IMR-90 (cell line): ENCODE results near the gene MRTO4. TPM values are rescaled to one million over a fixed set of nuclear protein-coding genes. Genes with fewer than 3 reads are reported as not detected.

Experiments
- ATAC-seq: fragments of 200-7000 bp; cut with Tn5 transposase; 2 replicates; pipeline ENCODE4 v1.9.1; 2020; ENCODE audit warnings: low read depth, mild to moderate bottlenecking, moderate library complexity
- BruUV-seq: library from RNA; stranded (reverse); fragments of 400-500 nt; replicated peaks from 2 replicates; lab custom pipeline; 2021; lab: Mats Ljungman, UMichigan
- CTCF ChIA-PET: fragments of 300-600 bp; formaldehyde crosslinking; extraction: SDS; loops from one replicate; lab custom pipeline; 2021; ENCODE audit warnings: antibody characterized with exemption; lab: Yijun Ruan, JAX
- POLR2A ChIA-PET: fragments of 300-600 bp; sonication (Branson Sonifier 250); formaldehyde crosslinking; loops from one replicate; lab custom pipeline; 2022; ENCODE audit warnings: antibody characterized with exemption; ENCODE audit not compliant: unreplicated experiment; lab: Charles Lee
- DNase-seq: peaks from one replicate; pipeline ENCODE4 v3.0.0; 2013
- H2AFZ ChIP-seq: replicated peaks from 2 replicates; pipeline ENCODE3; 2013; ENCODE audit warnings: low read length, mild to moderate bottlenecking; ENCODE audit not compliant: poor library complexity
- H2AK5ac ChIP-seq: 2 replicates; pipeline ENCODE4 v1.6.1; 2013; ENCODE audit warnings: low read depth, low read length, inconsistent platforms
- H2AK9ac ChIP-seq: replicated peaks from 2 replicates; pipeline ENCODE3; 2013; ENCODE audit warnings: mild to moderate bottlenecking, low read depth, low read length, moderate library complexity; ENCODE audit not compliant: poor library complexity
- H2BK120ac ChIP-seq: 2 replicates; pipeline ENCODE4 v1.6.1; 2013; ENCODE audit warnings: low read depth, low read length, inconsistent platforms
- H2BK15ac ChIP-seq: 3 replicates; pipeline ENCODE4 v1.6.1; 2013; ENCODE audit warnings: low read depth, low read length, inconsistent platforms
- H2BK20ac ChIP-seq: 2 replicates; pipeline ENCODE4 v1.6.1; 2013; ENCODE audit warnings: low read depth, mild to moderate bottlenecking, inconsistent platforms, low read length, moderate library complexity
- H2BK5ac ChIP-seq: 2 replicates; pipeline ENCODE4 v1.6.1; 2013; ENCODE audit warnings: mild to moderate bottlenecking, low read depth, low read length, inconsistent platforms; ENCODE audit not compliant: poor library complexity, severe bottlenecking
- H3K14ac ChIP-seq: replicated peaks from 2 replicates; pipeline ENCODE4 v1.6.1; 2013; ENCODE audit warnings: low read depth, low read length, inconsistent platforms
- H3K18ac ChIP-seq: 2 replicates; pipeline ENCODE4 v1.6.1; 2013; ENCODE audit warnings: low read depth, low read length, control low read depth
- H3K23ac ChIP-seq: 2 replicates; pipeline ENCODE4 v1.6.1; 2013; ENCODE audit warnings: low read depth, low read length, inconsistent platforms
- H3K27ac ChIP-seq: 2 replicates; pipeline ENCODE4 v1.5.1; 2013; ENCODE audit warnings: mild to moderate bottlenecking, control low read depth, low read length; ENCODE audit not compliant: insufficient read depth
- H3K27me3 ChIP-seq: 2 replicates; pipeline ENCODE4 v1.6.1; 2013; ENCODE audit warnings: low read length; ENCODE audit not compliant: control insufficient read depth, insufficient read depth
- H3K36me3 ChIP-seq: 2 replicates; pipeline ENCODE4 v1.6.1; 2013; ENCODE audit warnings: low read length, mixed read lengths; ENCODE audit not compliant: control insufficient read depth, insufficient read depth
- H3K4ac ChIP-seq: 2 replicates; pipeline ENCODE4 v1.6.1; 2013; ENCODE audit warnings: low read depth, low read length, inconsistent platforms
- H3K4me1 ChIP-seq: 2 replicates; pipeline ENCODE4 v1.6.1; 2013; ENCODE audit warnings: low read length, mixed read lengths; ENCODE audit not compliant: control insufficient read depth, insufficient read depth
- H3K4me2 ChIP-seq: 2 replicates; pipeline ENCODE4 v1.6.1; 2013; ENCODE audit warnings: low read depth, mild to moderate bottlenecking, control low read depth, low read length, moderate library complexity
- H3K4me3 ChIP-seq: 2 replicates; pipeline ENCODE4 v1.5.1; 2013; ENCODE audit warnings: low read depth, mild to moderate bottlenecking, control low read depth, low read length, moderate library complexity; ENCODE audit not compliant: insufficient read depth
- H3K56ac ChIP-seq: 2 replicates; pipeline ENCODE4 v1.6.1; 2013; ENCODE audit warnings: low read length, inconsistent platforms; ENCODE audit not compliant: insufficient read depth; ENCODE audit errors: extremely low read depth
- H3K79me1 ChIP-seq, 2 experiments: 2 replicates each; pipeline ENCODE4 v1.6.1; 2013; ENCODE audit warnings: low read length in 2 of 2, inconsistent platforms in 1 of 2, low read depth in 1 of 2
- H3K9ac ChIP-seq: 2 replicates; pipeline ENCODE4 v1.6.1; 2013; ENCODE audit warnings: low read depth, low read length, control low read depth
- H3K9me1 ChIP-seq: 2 replicates; pipeline ENCODE4 v1.6.1; 2013; ENCODE audit warnings: low read length, inconsistent platforms; ENCODE audit not compliant: insufficient read depth
- H3K9me3 ChIP-seq: 2 replicates; pipeline ENCODE4 v1.6.1; 2013; ENCODE audit warnings: low read length; ENCODE audit not compliant: control insufficient read depth, insufficient read depth
- H4K20me1 ChIP-seq: 2 replicates; pipeline ENCODE4 v1.6.1; 2013; ENCODE audit warnings: low read length, inconsistent platforms; ENCODE audit not compliant: insufficient read depth
- H4K5ac ChIP-seq: 2 replicates; pipeline ENCODE4 v1.6.1; 2013; ENCODE audit warnings: mild to moderate bottlenecking, low read depth, low read length, control low read depth
- H4K8ac ChIP-seq, 2 experiments: 2 replicates each; pipeline ENCODE4 v1.6.1; 2013; ENCODE audit warnings: low read depth in 2 of 2, low read length in 2 of 2, control low read depth in 1 of 2, inconsistent platforms in 1 of 2
- H4K91ac ChIP-seq: 2 replicates; pipeline ENCODE4 v1.6.1; 2013; ENCODE audit warnings: low read depth, low read length, inconsistent platforms; ENCODE audit not compliant: insufficient read depth
- BHLHE40 ChIP-seq: fragments of 150-350 bp; IDR thresholded peaks from 2 replicates; pipeline ENCODE4 v1.6.1; 2016; ENCODE audit warnings: mild to moderate bottlenecking, low read depth, low read length
- CHD1 ChIP-seq: IDR thresholded peaks from 2 replicates; pipeline ENCODE4 v1.6.1; 2012; ENCODE audit warnings: low read depth, low read length, improper control_type of control experiment
- MAFK ChIP-seq: IDR thresholded peaks from 2 replicates; pipeline ENCODE4 v1.6.1; 2012; ENCODE audit warnings: low read depth, low read length, improper control_type of control experiment
- MAZ ChIP-seq: IDR thresholded peaks from 2 replicates; pipeline ENCODE4 v1.6.1; 2012; ENCODE audit warnings: low read depth, mild to moderate bottlenecking, low read length, improper control_type of control experiment, moderate library complexity, borderline replicate concordance
- POLR2A ChIP-seq: IDR thresholded peaks from 2 replicates; pipeline ENCODE4 v1.6.1; 2012; ENCODE audit warnings: mild to moderate bottlenecking, low read depth, low read length
- RAD21 ChIP-seq: IDR thresholded peaks from 2 replicates; pipeline ENCODE4 v1.6.1; 2012; ENCODE audit warnings: low read length, improper control_type of control experiment
- RCOR1 ChIP-seq: IDR thresholded peaks from 2 replicates; pipeline ENCODE4 v1.6.1; 2012; ENCODE audit warnings: mild to moderate bottlenecking, low read length, improper control_type of control experiment; ENCODE audit not compliant: insufficient replicate concordance
- RFX5 ChIP-seq: IDR thresholded peaks from 2 replicates; pipeline ENCODE4 v1.8.0; 2012; ENCODE audit warnings: low read depth, mild to moderate bottlenecking, low read length, moderate library complexity
- SMC3 ChIP-seq: fragments of 150-350 bp; IDR thresholded peaks from 2 replicates; pipeline ENCODE4 v1.6.1; 2016; ENCODE audit warnings: low read depth, mild to moderate bottlenecking, antibody characterized with exemption, low read length, moderate library complexity
- WGBS, 2 experiments: methylation state at CpG; one replicate each; pipeline versions ENCODE4 v1.1.5 to v1.1.7; 2013; ENCODE audit warnings: missing lambda C conversion rate in 2 of 2; ENCODE audit not compliant: insufficient read length in 1 of 2; ENCODE audit errors: extremely low coverage in 2 of 2; 5-methylcytosine and 5-hydroxymethylcytosine counted together
- dilution Hi-C: fragments of 300-500 bp; cut with HindIII; formaldehyde crosslinking; loops from one replicate; pipeline ENCODE4 v1.14.3; 2018; ENCODE audit warnings: low sequenced_read_pairs; ENCODE audit not compliant: unreplicated experiment
- in situ Hi-C: fragments of 300-500 bp; cut with MboI; formaldehyde crosslinking; loops from 3 replicates; pipeline ENCODE4 v1.14.3; 2019; ENCODE audit warnings: low sequenced_read_pairs, inconsistent platforms, mixed read lengths
- intact Hi-C: fragments of 100-400 bp; cut with micrococcal nuclease; formaldehyde crosslinking; loops from 2 replicates; pipeline ENCODE4 v1.10.0; 2022
- polyA plus RNA-seq, 3 experiments: library from polyadenylated mRNA; depleted of rRNA; stranded (reverse); fragments of >200 nt; gene quantifications; 2 replicates each; pipeline ENCODE4 v1.2.3, GENCODE V29; 2012; ENCODE audit warnings: low replicate concordance in 1 of 3
- total RNA-seq: library from RNA; depleted of rRNA; stranded (reverse); fragments of >200 nt; gene quantifications from 2 replicates; pipeline ENCODE4 v1.2.3, GENCODE V29; 2012
- TF ChIP-seq, protein P1 (sequence below): fragments of 150-350 bp; IDR thresholded peaks from 2 replicates; pipeline ENCODE4 v1.6.1; 2016; ENCODE audit warnings: low read depth, mild to moderate bottlenecking, low read length, moderate library complexity, borderline replicate concordance
- TF ChIP-seq, protein P2 (sequence below): conservative IDR thresholded peaks from 2 replicates; pipeline ENCODE4 v1.5.1; 2012; ENCODE audit warnings: mild to moderate bottlenecking, low read depth, low read length, improper control_type of control experiment
- TF ChIP-seq, protein P3 (sequence below): fragments of 150-350 bp; IDR thresholded peaks from 2 replicates; pipeline ENCODE4 v1.6.1; 2017; ENCODE audit warnings: mild to moderate bottlenecking, antibody characterized with exemption, low read length, low read depth

MRTO4 gene
- total and polyA plus RNA-seq, 2 of the 4 experiments (the other 2 are of a cell fraction) = 48.0 to 58.1 TPM

DNA sequence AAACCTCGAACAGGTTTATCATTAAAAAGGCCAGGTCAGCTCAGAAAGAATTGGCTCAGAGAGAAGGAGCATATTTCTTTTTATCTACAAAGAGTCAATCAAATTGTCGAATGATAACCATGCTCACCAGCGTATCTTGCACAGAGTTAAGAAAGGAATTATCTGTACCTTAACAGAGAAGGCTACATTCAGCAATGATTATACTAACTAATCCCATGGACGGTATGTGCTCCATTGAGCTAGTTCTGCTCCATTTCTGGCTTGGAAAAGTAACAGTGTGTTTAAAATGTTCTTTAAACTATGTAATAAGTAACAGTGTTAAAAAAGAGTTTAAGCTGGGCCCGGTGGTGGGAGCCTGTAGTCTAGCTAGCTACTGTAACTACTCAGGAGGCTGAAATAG is 45.8 kb upstream of the MRTO4 start:
- H2BK120ac ChIP-seq = no peak overlapping the region
- peaks cover 8 to 56% of the 10 kb centered on the region in 2 experiments; a peak in 3 of 4 replicates for H3K79me1 ChIP-seq
- ATAC-seq = no peak
- no peak overlapping the region for H2BK5ac ChIP-seq
- in situ Hi-C loops (no loop called here), intact Hi-C loops (no loop called here), dilution Hi-C loops (no loop called here)
- no peak overlapping the region for H3K4ac ChIP-seq
- TF ChIP-seq MAZ (no peak), RFX5 (no peak), BHLHE40 (no peak), CHD1 (no peak), SMC3 (no peak), POLR2A (no peak), MAFK (no peak), RAD21 (no peak), RCOR1 (no peak)
- TF ChIP-seq, protein P1, sequence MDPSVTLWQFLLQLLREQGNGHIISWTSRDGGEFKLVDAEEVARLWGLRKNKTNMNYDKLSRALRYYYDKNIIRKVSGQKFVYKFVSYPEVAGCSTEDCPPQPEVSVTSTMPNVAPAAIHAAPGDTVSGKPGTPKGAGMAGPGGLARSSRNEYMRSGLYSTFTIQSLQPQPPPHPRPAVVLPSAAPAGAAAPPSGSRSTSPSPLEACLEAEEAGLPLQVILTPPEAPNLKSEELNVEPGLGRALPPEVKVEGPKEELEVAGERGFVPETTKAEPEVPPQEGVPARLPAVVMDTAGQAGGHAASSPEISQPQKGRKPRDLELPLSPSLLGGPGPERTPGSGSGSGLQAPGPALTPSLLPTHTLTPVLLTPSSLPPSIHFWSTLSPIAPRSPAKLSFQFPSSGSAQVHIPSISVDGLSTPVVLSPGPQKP = no peak
- TF ChIP-seq, protein P2, sequence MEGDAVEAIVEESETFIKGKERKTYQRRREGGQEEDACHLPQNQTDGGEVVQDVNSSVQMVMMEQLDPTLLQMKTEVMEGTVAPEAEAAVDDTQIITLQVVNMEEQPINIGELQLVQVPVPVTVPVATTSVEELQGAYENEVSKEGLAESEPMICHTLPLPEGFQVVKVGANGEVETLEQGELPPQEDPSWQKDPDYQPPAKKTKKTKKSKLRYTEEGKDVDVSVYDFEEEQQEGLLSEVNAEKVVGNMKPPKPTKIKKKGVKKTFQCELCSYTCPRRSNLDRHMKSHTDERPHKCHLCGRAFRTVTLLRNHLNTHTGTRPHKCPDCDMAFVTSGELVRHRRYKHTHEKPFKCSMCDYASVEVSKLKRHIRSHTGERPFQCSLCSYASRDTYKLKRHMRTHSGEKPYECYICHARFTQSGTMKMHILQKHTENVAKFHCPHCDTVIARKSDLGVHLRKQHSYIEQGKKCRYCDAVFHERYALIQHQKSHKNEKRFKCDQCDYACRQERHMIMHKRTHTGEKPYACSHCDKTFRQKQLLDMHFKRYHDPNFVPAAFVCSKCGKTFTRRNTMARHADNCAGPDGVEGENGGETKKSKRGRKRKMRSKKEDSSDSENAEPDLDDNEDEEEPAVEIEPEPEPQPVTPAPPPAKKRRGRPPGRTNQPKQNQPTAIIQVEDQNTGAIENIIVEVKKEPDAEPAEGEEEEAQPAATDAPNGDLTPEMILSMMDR = no peak
- TF ChIP-seq, protein P3, sequence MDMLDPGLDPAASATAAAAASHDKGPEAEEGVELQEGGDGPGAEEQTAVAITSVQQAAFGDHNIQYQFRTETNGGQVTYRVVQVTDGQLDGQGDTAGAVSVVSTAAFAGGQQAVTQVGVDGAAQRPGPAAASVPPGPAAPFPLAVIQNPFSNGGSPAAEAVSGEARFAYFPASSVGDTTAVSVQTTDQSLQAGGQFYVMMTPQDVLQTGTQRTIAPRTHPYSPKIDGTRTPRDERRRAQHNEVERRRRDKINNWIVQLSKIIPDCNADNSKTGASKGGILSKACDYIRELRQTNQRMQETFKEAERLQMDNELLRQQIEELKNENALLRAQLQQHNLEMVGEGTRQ = no peak
- H3K9me1 ChIP-seq = peaks cover 15% of the 10 kb centered on the region
- H3K9ac ChIP-seq = no peak overlapping the region
- BruUV-seq = no TSS peak
- no peak overlapping the region for H4K91ac ChIP-seq
- no peak overlapping the region for H2AFZ ChIP-seq
- no peaks in the 10 kb centered on the region for H3K27me3 ChIP-seq
- DNase-seq = no peak
- no peak overlapping the region for H3K14ac ChIP-seq
- CTCF ChIA-PET = interaction anchor here (0.7 kb wide), 1 partner anchor 196 kb away, joined by 4 read pairs; no protein-coding TSS in a partner anchor
- H3K4me1 ChIP-seq = peaks cover 16% of the 10 kb centered on the region
- no peak overlapping the region for H3K56ac ChIP-seq
- H4K5ac ChIP-seq = no peak overlapping the region
- no peak overlapping the region for H3K27ac ChIP-seq
- no peak overlapping the region for H3K4me3 ChIP-seq
- H4K20me1 ChIP-seq = peaks cover 89% of the 10 kb centered on the region
- POLR2A ChIA-PET = interaction anchor here (0.6 kb wide), 1 partner anchor 451 kb away, joined by 4 read pairs; no protein-coding TSS in a partner anchor
- H3K18ac ChIP-seq = no peak overlapping the region
- no peak overlapping the region for H2AK9ac ChIP-seq
- H3K23ac ChIP-seq = no peak overlapping the region
- H3K36me3 ChIP-seq = peaks cover 6% of the 10 kb centered on the region
- no peak overlapping the region for H4K8ac ChIP-seq
- H2BK20ac ChIP-seq = no peak overlapping the region
- no CpG with 5 or more reads among the region's 5 CpGs for WGBS, 2 experiments
- no peak overlapping the region for H2AK5ac ChIP-seq
- H3K9me3 ChIP-seq = no peaks in the 10 kb centered on the region
- no peak overlapping the region for H2BK15ac ChIP-seq
- no peak overlapping the region for H3K4me2 ChIP-seq
